Choroid plexus epithelial cell (primary cell): ENCODE data around the gene MACROH2A1.
"Not testable (repeated sequence)": the region's sequence is repeated elsewhere in the genome, so short reads cannot be mapped to it uniquely, and the experiment has no call there.

Experiments used
- DNase-seq: peaks from one replicate; pipeline ENCODE4 v3.0.0-alpha.2; 2010; ENCODE audit warnings: low read depth
- H3K4me3 ChIP-seq: 2 replicates; pipeline ENCODE4 v1.5.1; 2011; ENCODE audit warnings: low read depth, mild to moderate bottlenecking, control low read depth, low read length, moderate library complexity
- TF ChIP-seq, protein P1 (sequence below): conservative IDR thresholded peaks from 2 replicates; pipeline ENCODE4 v1.5.1; 2011; ENCODE audit warnings: low read depth, mild to moderate bottlenecking, control low read depth, inconsistent platforms, low read length, moderate library complexity

MACROH2A1 gene

DNA sequence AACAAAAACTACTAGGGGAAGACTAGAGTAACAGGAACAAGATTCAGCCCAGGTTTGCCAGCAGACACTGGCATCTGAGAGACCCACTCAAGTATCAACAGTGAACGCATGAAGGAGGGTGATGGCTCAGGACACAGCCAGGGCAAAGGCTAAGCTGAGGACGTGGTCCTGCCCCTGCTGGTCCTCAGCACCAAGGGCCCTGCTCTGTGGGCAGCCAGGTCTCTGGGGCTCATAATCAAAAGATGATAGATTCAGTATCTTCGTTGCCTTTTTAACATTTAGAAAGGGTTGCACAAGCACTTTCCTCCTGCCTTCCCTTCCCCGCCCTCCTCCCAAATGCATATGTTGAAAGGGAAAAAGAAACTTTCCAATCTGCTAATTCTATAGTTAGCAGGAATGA is 31.5 kb downstream of the MACROH2A1 start:
- TF ChIP-seq, protein P1, sequence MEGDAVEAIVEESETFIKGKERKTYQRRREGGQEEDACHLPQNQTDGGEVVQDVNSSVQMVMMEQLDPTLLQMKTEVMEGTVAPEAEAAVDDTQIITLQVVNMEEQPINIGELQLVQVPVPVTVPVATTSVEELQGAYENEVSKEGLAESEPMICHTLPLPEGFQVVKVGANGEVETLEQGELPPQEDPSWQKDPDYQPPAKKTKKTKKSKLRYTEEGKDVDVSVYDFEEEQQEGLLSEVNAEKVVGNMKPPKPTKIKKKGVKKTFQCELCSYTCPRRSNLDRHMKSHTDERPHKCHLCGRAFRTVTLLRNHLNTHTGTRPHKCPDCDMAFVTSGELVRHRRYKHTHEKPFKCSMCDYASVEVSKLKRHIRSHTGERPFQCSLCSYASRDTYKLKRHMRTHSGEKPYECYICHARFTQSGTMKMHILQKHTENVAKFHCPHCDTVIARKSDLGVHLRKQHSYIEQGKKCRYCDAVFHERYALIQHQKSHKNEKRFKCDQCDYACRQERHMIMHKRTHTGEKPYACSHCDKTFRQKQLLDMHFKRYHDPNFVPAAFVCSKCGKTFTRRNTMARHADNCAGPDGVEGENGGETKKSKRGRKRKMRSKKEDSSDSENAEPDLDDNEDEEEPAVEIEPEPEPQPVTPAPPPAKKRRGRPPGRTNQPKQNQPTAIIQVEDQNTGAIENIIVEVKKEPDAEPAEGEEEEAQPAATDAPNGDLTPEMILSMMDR = no peak
- DNase-seq = no peak
- H3K4me3 ChIP-seq = no peak overlapping the region

DNA sequence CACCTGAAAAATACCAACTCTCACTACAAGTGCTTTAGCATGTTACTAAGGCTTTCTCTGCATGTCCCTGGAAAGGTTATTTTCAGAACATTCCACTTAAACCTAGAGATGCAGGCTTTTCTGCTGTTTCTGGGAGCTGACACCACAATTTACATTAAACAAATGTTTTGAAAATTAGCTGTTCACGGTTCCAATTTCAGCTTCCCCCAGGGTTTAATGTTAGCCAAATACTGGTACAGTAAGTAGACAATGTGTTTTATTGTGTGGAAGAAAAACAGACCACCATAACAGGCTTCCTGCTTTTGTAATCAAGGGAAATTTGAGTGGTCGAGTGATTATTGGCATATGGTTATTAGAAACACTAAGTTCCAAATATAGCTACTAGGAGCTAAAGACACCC is 32.0 kb downstream of the MACROH2A1 start:
- DNase-seq = no peak
- TF ChIP-seq, protein P1 = no peak
- no peak overlapping the region for H3K4me3 ChIP-seq

DNA sequence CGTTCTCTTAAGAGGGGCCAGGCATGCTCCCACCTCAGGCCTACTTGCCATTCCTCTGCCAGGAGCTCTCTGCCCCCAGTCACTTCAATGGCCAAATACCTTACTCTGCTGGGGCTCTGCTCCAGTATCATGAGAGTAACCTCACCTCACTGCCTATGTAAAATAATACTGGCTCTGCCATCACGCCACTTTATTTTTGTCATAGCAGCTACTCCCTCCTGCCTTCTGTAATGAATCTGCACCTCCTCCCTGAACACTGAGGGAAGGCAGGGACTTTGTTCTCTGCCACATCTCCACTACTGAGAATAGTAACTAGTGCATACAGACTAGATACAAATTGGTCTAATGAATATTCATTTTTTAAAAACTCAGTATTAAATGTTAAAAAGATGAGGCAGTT is 33.8 kb downstream of the MACROH2A1 start:
- H3K4me3 ChIP-seq = no peak overlapping the region
- TF ChIP-seq, protein P1 = no peak
- DNase-seq = no peak

DNA sequence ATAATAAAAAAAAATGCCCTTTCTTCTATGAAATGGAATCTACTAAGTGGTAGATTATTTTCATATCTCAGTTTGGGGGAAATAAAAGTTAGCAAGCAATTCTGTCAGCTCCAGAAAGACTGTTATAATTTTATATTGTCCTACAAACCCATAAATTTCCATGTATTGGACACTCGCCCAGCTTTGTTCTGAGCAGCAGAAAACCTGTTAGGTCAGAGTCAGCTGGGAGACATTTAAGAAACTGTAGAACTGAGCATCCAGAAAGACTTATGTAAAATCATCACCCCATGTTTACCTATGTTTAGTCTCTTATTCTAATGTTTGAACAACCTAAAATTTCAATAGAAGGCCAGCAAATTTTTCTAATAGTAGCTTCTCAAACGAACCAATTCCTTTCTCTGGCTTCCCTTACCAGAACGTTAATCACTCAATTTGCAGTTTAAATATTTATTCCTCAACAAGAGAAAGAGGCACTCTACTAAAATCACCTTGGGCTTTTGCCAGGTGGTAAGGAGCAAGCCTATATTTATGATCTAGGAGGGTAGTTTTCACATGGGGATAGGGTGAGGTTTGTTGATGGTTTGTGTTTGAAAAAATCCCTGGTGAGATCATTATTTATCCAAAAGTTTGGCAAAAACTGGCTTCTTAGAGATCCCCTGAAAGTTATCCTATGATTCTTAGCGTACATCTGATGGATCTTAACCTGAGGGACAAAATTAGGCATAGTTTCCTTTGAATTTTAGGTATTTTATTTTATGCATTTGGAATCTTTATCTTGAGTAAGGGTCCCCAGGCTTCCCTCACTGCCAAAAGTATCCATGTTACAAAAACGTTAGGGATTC is 34.4 kb downstream of the MACROH2A1 start:
- DNase-seq = no peak
- H3K4me3 ChIP-seq = no peak overlapping the region
- TF ChIP-seq, protein P1 = no peak

DNA sequence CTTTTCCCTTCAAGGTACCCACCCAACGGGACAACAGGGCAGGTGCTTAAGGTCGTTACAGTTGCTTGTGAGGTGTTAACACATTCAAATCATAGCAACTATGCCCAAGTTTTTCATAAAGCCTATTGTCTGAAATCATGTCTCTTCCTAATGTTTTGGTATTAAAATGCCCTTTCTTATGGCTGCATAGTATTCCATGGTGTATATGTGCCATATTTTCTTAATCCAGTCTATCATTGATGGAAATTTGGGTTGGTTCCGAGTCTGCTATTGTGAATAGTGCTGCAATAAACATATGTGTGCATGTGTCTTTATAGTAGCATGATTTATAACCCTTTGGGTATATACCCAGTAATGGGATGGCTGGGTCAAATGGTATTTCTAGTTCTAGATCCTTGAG is 35.7 kb downstream of the MACROH2A1 start:
- not testable (repeated sequence) for DNase-seq, H3K4me3 ChIP-seq

DNA sequence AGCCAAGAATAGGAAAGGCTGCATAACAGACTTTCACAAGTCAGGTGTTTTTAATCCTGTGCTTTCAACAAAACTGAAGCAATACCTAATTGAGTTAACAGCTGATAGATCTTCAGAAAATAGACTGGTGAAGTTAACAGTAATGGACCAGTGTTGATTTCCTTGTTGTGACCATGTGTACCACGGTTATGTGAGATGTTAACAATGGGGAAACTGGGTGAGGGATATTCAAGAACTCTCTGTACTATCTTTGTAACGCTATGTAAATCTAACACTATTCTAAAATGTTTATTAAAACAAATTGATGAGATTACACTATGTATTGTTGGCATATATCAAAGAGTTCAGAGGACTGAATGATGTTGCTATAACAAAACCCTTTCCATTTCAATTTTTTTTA is 36.9 kb downstream of the MACROH2A1 start:
- TF ChIP-seq, protein P1 = no peak
- no peak for DNase-seq
- H3K4me3 ChIP-seq = no peak overlapping the region

DNA sequence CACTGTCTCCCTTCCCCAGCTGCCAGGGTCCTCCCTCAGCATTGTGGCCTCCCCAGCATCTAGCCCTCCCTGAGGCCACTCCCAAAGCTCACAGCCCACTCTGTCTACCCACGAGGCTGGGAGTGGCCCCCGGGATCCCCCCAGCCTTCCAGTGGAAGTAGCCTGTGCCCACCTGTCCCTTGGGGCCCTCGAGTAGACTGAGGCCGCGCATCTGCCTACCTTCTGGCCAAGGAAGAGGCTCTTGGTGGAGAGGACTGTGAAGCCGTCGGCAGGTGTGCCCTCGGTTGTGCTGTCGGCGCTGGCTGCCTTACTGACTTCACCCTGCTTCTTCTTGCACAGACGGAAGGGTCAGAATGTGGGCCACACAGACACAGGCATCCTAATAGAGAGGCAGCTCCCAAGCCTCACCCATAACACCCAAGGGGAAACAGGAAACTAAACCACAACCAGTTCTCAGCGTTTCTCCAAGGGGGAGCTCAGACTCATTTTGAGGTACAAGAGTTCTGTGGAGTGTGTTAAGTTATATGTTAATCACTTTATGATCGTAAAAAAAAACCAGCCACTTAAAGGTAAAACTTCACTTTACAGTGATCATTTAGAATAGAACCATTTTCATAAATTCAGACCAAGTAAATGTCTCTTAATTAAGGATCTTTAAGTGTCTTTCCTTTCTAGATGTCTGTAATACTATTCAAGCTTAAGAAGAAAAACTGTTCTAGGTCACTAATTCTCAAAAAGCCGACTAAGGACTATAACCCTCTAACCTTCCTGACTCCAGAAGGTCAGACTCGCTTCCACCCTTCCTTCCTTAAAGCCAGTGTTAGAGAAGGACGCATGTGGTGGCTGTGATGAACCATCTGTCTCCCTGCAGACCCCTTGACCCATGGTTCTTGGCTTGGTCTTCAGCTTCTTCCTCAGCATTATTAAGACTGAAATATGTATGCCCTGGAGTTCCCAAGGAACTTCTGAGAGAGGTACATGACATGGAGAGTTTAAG is 38.5 kb downstream of the MACROH2A1 start:
- no peak for DNase-seq
- TF ChIP-seq, protein P1 = no peak
- H3K4me3 ChIP-seq = no peak overlapping the region
